SK-N-SH (cell line): ENCODE measurements around the gene PPP1R9B.
A peak's percentile ranks its signal among the peaks of the same experiment; 100 is the strongest.

Source experiments
- CTCF ChIP-seq: fragments of 200-600 bp; sonication (generic); IDR thresholded peaks from 2 replicates; pipeline ENCODE4 v1.6.1; 2017; ENCODE audit warnings: antibody characterized with exemption, mild to moderate bottlenecking, moderate library complexity
- ELF1 ChIP-seq: IDR thresholded peaks from 2 replicates; pipeline ENCODE4 v1.4.0; 2012
- EP300 ChIP-seq, 2 experiments: IDR thresholded peaks; 2 replicates each; pipeline versions ENCODE4 v1.4.0 to v1.6.1; 2012; ENCODE audit warnings: borderline replicate concordance in 1 of 2, low read depth in 1 of 2, low read length in 1 of 2
- POLR2AphosphoS5 ChIP-seq: IDR thresholded peaks from 2 replicates; pipeline ENCODE4 v1.6.1; 2012; ENCODE audit warnings: low read depth, low read length
- RAD21 ChIP-seq: IDR thresholded peaks from 2 replicates; pipeline ENCODE4 v1.6.1; 2012; ENCODE audit warnings: mild to moderate bottlenecking, low read length

GRCh38 chr17:50090071-50090470, 60.4 kb downstream of the PPP1R9B start:
- TF ChIP-seq CTCF (no peak), RAD21 (no peak), ELF1 (no peak), EP300 (IDR thresholded peaks at IDR 0.05; ENCODE audit: borderline replicate concordance in 1 of 2, low read depth in 1 of 2, low read length in 1 of 2) (no peak), POLR2AphosphoS5 (peak; percentile 18; the same call in 1 of the 2 replicates)
